HTERT RPE-1 (cell line): ENCODE measurements around the gene MGAT4C.

Experiments
- in situ Hi-C: fragments of 300-500 bp; cut with MboI; formaldehyde crosslinking; loops from 4 replicates; pipeline ENCODE4 v1.14.3; 2020; ENCODE audit warnings: low sequenced_read_pairs

MGAT4C gene

GRCh38 chr12:85985996-85986395 is 270.2 kb downstream of the MGAT4C start:
- in situ Hi-C loops, result no loop called here

GRCh38 chr12:85983601-85984000 is 272.6 kb downstream of the MGAT4C start:
- in situ Hi-C loops, result no loop called here

- in situ Hi-C loops, result no loop called here
Measured at GRCh38 chr12:85979641-85980040, 276.6 kb downstream of the MGAT4C start.

GRCh38 chr12:85975716-85976115 is 280.5 kb downstream of the MGAT4C start:
- in situ Hi-C loops, result no loop called here

GRCh38 chr12:85971800-85972199 is 284.4 kb downstream of the MGAT4C start:
- in situ Hi-C loops, result no loop called here

GRCh38 chr12:85968606-85969005 is 287.6 kb downstream of the MGAT4C start:
- in situ Hi-C loops, result no loop called here

GRCh38 chr12:85963326-85963725 is 292.9 kb downstream of the MGAT4C start:
- in situ Hi-C loops, result no loop called here

- in situ Hi-C loops, result no loop called here
Measured at GRCh38 chr12:85956081-85956480, 300.1 kb downstream of the MGAT4C start.

GRCh38 chr12:85955127-85955526 is 301.1 kb downstream of the MGAT4C start:
- in situ Hi-C loops, result no loop called here

- in situ Hi-C loops, result no loop called here
Measured at GRCh38 chr12:85951823-85952222, 304.4 kb downstream of the MGAT4C start.

GRCh38 chr12:85949253-85949652 is 306.9 kb downstream of the MGAT4C start:
- in situ Hi-C loops, result no loop called here

- in situ Hi-C loops, result no loop called here
Measured at GRCh38 chr12:85948340-85948739, 307.9 kb downstream of the MGAT4C start.

- in situ Hi-C loops, result no loop called here
Measured at GRCh38 chr12:85947286-85947685, 308.9 kb downstream of the MGAT4C start.

GRCh38 chr12:85946375-85946774 is 309.8 kb downstream of the MGAT4C start:
- in situ Hi-C loops, result no loop called here

GRCh38 chr12:85927166-85927565 is 329.0 kb downstream of the MGAT4C start:
- in situ Hi-C loops, result no loop called here

- in situ Hi-C loops, result no loop called here
Measured at GRCh38 chr12:85923767-85924331, 332.3 kb downstream of the MGAT4C start.

GRCh38 chr12:85920324-85920947 is 335.8 kb downstream of the MGAT4C start:
- in situ Hi-C loops, result no loop called here
